Pancreas (tissue), 10 donors: ENCODE measurements around the gene DIAPH3. TPM values are rescaled to one million over a fixed set of nuclear protein-coding genes. Genes with fewer than 3 reads are reported as not detected.

Experiments
- ATAC-seq, 4 donors: fragments of 200-7000 bp; cut with Tn5 transposase; one replicate each; pipeline versions ENCODE4 v1.8.0 to v1.9.1; 2020; ENCODE audit warnings: mild to moderate bottlenecking in 4 of 4, moderate library complexity in 4 of 4
- DNase-seq, 6 donors: peaks; one replicate each; pipeline ENCODE4 v3.0.0-alpha.2; 2020
- FAIRE-seq: peaks from 2 replicates; lab custom pipeline; 2012; peaks lifted over from hg19 to GRCh38; lab: Jason Lieb, UNC
- H3K27ac ChIP-seq, 4 donors: fragments of 200-600 bp; sonication (generic); 1 replicate in 3 of 4; 2 replicates in 1 of 4; pipeline versions ENCODE4 v1.5.0 to v1.8.0; 2020
- H3K27me3 ChIP-seq, 4 donors: fragments of 200-600 bp; one replicate each; pipeline ENCODE4 v1.8.0; 2021
- H3K36me3 ChIP-seq, 3 donors: fragments of 200-600 bp; sonication (generic) in 1 of 3; one replicate each; pipeline versions ENCODE4 v1.5.0 to v1.8.0; 2020 to 2021
- H3K4me1 ChIP-seq, 3 donors: fragments of 200-600 bp; one replicate each; pipeline ENCODE4 v1.8.0; 2021
- H3K4me3 ChIP-seq, 4 donors: fragments of 200-600 bp; sonication (generic) in 2 of 4; one replicate each; pipeline versions ENCODE4 v1.5.0 to v1.8.0; 2020 to 2021
- H3K9me3 ChIP-seq, 4 donors: fragments of 200-600 bp; one replicate each; pipeline ENCODE4 v1.8.0; 2021
- WGBS, 2 donors: extraction: QIAGEN DNeasy Blood & Tissue Kit; methylation state at CpG; one replicate each; pipeline ENCODE4 v1.1.7; 2013; 5-methylcytosine and 5-hydroxymethylcytosine counted together
- intact Hi-C, 3 donors: fragments of 100-400 bp; cut with DNase I; formaldehyde crosslinking; loops; one replicate each; pipeline versions ENCODE4 v1.11.1 to v1.14.2; 2022
- polyA plus RNA-seq, 2 donors: library from polyadenylated mRNA; stranded (reverse); fragments of 200-250 nt; gene quantifications; one replicate each; pipeline ENCODE4 v1.2.3, GENCODE V29; 2013
- total RNA-seq, 6 donors: library from RNA; stranded (reverse); fragmentation: NEBNext Ultra II Directional in 4 of 6; extraction: Animal tissue kit (Norgen Biotek cat#: 25700) in 4 of 6; gene quantifications; one replicate each; pipeline versions ENCODE4 v1.2.1 to v1.2.4, GENCODE V29; 2021 to 2023
- TF ChIP-seq, protein P1 (sequence below), 4 donors: fragments of 200-600 bp; sonication (generic) in 3 of 4; IDR thresholded peaks; one replicate each; pipeline versions ENCODE4 v1.5.0 to v1.8.0; 2021; ENCODE audit warnings: antibody characterized with exemption in 4 of 4
- donor health status: healthy with polysubstance abuse.
- donor health status: DM: no; HTN: no; CAD: no; lungs with moderate emphysema.
- donor health status: DM: no; HTN: no; CAD: no.
- donor health status: control.
- donor health status: control.
- donor health status: Bipolar disorder and iron deficiency.
- donor health status: DM: yes; HTN: yes; CAD: no.
- donor health status: DM: no; HTN: no; CAD: no.
- donor health status: DM: no; HTN: no; CAD: no.
- donor health status: DM: yes; HTN: yes; CAD: no.

DIAPH3 gene
- total and polyA plus RNA-seq, 8 donors, result 0.12 to 1.3 (median 0.42) TPM; not detected in 1

DNA sequence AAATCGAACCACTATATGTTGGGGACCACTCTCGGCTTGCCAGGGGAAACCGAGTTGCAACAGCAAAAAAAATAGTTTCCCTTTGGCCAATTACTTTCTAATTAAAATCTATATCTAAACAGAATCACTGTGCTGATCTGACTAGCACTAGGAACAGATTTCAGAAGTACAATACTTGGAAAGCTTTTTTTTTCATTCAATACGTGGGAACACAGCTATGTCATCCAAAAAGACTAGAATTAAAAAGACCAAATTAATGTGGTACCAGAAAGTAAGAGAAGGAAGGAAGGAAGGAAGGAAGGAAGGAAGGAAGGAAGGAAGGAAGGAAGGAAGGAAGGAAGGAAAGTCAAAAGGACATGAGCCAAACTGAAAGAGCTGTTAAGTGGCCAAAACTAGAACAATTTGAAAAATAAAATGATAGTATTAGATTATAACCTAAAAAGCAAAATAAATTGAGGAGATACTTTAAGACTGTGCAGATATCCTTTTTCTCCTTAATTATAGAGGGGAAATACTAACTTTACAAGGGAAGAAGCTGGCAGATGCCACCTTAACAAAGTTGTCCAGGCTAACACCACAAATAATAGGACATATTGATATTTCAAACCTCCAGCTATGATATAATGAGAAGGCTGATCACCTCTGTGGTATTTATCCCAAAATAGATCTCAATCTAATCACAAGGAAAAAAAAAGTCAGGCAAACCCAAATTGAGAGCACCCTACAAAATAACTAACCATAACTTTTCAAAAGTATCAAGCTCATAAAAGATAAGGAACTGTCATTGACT, 63.9 kb downstream of the DIAPH3 start:
- no peaks in the 10 kb centered on the region for H3K4me1 ChIP-seq
- no peak overlapping the region for H3K27ac ChIP-seq
- no peaks in the 10 kb centered on the region for H3K27me3 ChIP-seq
- WGBS, 2 donors, result 88 to 90% methylated on average over 4 of the region's 4 CpGs
- no peak overlapping the region for H3K4me3 ChIP-seq
- no peak for DNase-seq
- intact Hi-C loops, result no loop called here
- TF ChIP-seq, protein P1, sequence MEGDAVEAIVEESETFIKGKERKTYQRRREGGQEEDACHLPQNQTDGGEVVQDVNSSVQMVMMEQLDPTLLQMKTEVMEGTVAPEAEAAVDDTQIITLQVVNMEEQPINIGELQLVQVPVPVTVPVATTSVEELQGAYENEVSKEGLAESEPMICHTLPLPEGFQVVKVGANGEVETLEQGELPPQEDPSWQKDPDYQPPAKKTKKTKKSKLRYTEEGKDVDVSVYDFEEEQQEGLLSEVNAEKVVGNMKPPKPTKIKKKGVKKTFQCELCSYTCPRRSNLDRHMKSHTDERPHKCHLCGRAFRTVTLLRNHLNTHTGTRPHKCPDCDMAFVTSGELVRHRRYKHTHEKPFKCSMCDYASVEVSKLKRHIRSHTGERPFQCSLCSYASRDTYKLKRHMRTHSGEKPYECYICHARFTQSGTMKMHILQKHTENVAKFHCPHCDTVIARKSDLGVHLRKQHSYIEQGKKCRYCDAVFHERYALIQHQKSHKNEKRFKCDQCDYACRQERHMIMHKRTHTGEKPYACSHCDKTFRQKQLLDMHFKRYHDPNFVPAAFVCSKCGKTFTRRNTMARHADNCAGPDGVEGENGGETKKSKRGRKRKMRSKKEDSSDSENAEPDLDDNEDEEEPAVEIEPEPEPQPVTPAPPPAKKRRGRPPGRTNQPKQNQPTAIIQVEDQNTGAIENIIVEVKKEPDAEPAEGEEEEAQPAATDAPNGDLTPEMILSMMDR (IDR thresholded peaks at IDR 0.05), result no peak
- no peak for ATAC-seq
- no peak for FAIRE-seq
- no peaks in the 10 kb centered on the region for H3K36me3 ChIP-seq
- H3K9me3 ChIP-seq, result no peaks in the 10 kb centered on the region

DNA sequence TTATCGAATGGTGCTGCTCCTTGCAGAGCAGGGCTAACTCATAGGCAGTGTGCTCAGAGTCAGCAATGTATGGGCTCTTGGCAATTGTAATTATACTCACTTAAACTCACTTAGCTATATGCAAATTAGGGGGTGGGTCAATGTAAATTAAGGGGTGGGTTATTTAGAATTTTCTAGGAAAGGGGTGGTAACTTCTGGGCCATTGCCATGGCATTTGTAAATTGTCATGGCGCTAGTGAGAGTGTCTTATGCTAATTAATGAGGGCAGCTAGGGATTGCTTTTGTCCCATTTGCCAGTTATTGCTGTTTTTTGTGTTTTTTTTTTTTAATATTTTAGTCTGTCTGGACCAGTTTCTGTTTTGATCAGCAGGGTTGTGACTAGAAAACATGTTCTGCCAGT, 68.4 kb downstream of the DIAPH3 start:
- TF ChIP-seq, protein P1 (IDR thresholded peaks at IDR 0.05), result no peak
- no peak for ATAC-seq
- DNase-seq, result no peak
- no peaks in the 10 kb centered on the region for H3K36me3 ChIP-seq
- FAIRE-seq, result no peak
- no peaks in the 10 kb centered on the region for H3K9me3 ChIP-seq
- peaks cover 0 to 7% (median 3%) of the 10 kb centered on the region in 3 donors for H3K4me1 ChIP-seq
- H3K4me3 ChIP-seq, result no peak overlapping the region
- intact Hi-C loops, result no loop called here
- no peak overlapping the region for H3K27ac ChIP-seq
- WGBS, 2 donors, result 94 to 100% methylated on average over 2 of the region's 2 CpGs
- H3K27me3 ChIP-seq, result no peaks in the 10 kb centered on the region

DNA sequence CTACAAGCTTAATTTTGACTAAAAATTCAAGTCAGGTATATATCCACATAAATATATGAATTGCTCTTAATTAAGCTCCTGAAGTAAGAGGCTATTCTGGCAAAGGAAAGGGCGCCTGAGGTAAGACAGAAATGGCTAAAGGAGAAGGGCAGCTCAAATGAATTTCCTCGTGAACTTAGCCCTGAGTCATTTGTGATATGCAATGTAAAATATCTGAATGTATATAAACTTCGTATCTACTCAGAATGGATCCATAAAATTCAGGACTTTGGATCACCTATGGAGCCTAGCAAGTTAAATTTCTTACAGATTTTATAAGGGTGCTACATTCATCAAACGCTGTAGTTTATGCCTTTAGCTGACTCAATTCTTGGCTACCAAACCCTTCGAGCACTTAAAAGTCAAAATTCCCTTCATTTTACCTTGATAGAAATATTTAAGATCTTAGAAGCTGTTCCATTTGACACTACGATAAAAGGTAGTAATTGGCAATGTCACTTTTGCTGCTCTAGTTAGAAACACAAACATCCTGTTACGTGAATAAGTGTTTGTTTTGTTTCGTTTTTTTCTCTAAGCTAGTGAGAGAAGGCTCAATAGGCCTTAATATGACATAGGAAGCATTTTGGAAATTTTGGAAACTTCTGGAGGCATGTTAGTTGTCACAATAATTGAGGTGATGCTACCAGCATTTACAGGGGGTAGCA, 69.2 kb downstream of the DIAPH3 start:
- H3K4me3 ChIP-seq, result no peak overlapping the region
- H3K27me3 ChIP-seq, result no peaks in the 10 kb centered on the region
- ATAC-seq (no peak), FAIRE-seq (no peak), DNase-seq (no peak)
- peaks cover 0 to 7% (median 3%) of the 10 kb centered on the region in 3 donors for H3K4me1 ChIP-seq
- TF ChIP-seq, protein P1 (IDR thresholded peaks at IDR 0.05), result no peak
- intact Hi-C loops, result no loop called here
- no peak overlapping the region for H3K27ac ChIP-seq
- H3K9me3 ChIP-seq, result no peaks in the 10 kb centered on the region
- WGBS, 2 donors, result 65 to 84% methylated on average over 8 of the region's 8 CpGs
- no peaks in the 10 kb centered on the region for H3K36me3 ChIP-seq

DNA sequence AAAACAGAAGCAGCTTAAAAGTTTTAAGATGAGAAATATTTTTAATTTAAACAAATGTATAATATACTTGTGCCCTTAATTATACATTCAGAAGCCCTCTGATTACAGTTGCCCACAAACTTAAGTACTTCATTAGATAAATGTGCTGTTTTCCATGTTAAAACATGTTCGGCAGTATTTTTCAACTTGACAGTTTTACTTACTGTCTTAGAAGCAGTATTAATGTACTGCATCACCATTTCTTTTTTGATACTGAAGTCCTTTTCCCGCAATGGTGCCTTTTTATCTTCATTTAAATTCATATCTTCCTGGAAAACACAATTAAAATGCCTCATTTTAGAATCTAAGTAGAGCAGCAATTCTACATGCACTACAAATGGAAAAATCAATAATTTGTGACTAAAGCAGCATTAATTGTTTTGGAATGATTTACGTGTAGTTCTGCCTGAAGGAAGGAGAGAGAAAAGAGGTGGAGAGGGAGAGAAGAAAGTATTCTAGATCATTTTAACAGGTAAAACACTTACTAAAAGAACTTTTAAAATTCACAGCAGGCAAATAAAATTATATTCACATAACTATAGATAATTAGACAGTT, 70.2 kb downstream of the DIAPH3 start:
- Histone ChIP-seq H3K36me3 (no peaks in the 10 kb centered on the region), H3K4me3 (no peak overlapping the region), H3K27me3 (no peaks in the 10 kb centered on the region), H3K27ac (no peak overlapping the region), H3K9me3 (no peaks in the 10 kb centered on the region), H3K4me1 (peaks cover 0 to 7% (median 3%) of the 10 kb centered on the region in 3 donors)
- WGBS, 2 donors, result 25 to 27% methylated on average over 3 of the region's 3 CpGs
- DNase-seq (no peak), ATAC-seq (no peak), FAIRE-seq (no peak)
- intact Hi-C loops, result no loop called here
- TF ChIP-seq, protein P1 (IDR thresholded peaks at IDR 0.05), result no peak
